Mucosa of stomach (tissue), 1 donor: ENCODE data around the gene NDUFAF8.

Source experiments
- H3K27me3 ChIP-seq: one replicate; pipeline ENCODE4 v1.7.0; 2013; ENCODE audit warnings: mild to moderate bottlenecking, low read length; ENCODE audit not compliant: control insufficient read depth, insufficient read depth
- H3K36me3 ChIP-seq: one replicate; pipeline ENCODE4 v1.7.0; 2013; ENCODE audit warnings: low read length; ENCODE audit not compliant: control insufficient read depth, insufficient read depth
- H3K4me1 ChIP-seq: one replicate; pipeline ENCODE4 v1.7.0; 2013; ENCODE audit warnings: mild to moderate bottlenecking, low read length; ENCODE audit not compliant: control insufficient read depth, insufficient read depth
- H3K4me3 ChIP-seq: one replicate; pipeline ENCODE4 v1.7.0; 2013; ENCODE audit warnings: low read length
- H3K9ac ChIP-seq: one replicate; pipeline ENCODE4 v1.7.0; 2013; ENCODE audit warnings: mild to moderate bottlenecking, low read length, moderate library complexity
- H3K9me3 ChIP-seq: one replicate; pipeline ENCODE4 v1.7.0; 2013; ENCODE audit warnings: mild to moderate bottlenecking, low read length, moderate library complexity; ENCODE audit not compliant: control insufficient read depth
- donor health status: Pancreatic carcinoma.

The NDUFAF8 gene

DNA sequence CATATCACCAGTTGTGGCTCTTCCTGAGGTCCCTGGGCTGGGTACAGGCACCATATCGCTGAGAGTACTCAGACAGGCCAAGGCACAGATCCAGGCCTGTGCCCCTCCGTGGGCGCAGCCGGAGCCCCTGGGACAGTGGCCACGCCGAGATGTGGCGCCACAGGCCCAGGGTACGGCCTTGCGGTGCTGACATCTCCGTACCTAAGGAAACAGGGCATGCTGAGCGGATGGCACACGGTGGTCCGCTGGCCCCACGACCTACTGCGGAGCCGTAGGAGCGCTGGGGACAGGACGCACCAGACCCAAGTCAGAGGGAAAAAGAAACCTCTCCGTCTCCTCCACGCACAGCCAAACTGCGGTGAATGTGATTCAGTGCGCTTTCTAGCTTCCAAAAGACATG, 26.5 kb downstream of the NDUFAF8 start:
- H3K4me1 ChIP-seq = no peaks in the 10 kb centered on the region
- no peak overlapping the region for H3K9ac ChIP-seq
- H3K36me3 ChIP-seq = peaks cover 12% of the 10 kb centered on the region
- no peaks in the 10 kb centered on the region for H3K9me3 ChIP-seq
- no peaks in the 10 kb centered on the region for H3K27me3 ChIP-seq
- no peak overlapping the region for H3K4me3 ChIP-seq

DNA sequence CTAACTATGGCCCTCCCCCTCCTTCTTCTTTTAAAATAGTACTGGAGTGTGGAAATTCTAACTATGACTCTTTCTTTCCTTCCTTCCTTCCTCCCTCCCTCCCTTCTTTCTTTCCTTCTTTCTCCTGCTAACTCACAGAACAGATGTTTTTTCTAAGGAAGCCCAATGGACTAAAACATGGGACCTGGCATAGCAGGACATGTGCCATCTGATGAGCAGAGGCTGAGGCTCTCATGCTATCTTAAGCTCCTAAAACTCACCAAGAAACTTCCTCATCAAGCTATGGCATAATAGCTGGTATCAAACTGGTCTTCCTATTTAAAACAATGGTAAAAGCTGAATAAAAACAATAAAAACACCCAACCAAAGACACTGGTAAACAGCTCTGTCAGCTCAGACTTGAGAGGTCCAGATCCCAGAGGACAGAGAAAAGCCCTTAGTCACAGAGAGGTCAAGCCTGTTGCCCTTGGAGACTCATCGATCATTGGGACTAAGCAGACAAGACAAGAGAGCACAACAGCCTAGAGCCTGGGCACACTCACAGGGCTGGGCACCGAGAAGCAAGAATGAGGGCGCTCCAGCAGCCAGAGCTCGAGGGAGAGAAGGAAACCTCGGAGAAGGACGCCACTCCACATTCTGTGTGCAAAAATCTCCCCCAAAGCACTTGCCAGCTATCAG, 28.4 kb downstream of the NDUFAF8 start:
- Histone ChIP-seq H3K4me1 (no peaks in the 10 kb centered on the region), H3K4me3 (no peak overlapping the region), H3K36me3 (peaks cover 9% of the 10 kb centered on the region), H3K9ac (no peak overlapping the region), H3K9me3 (no peaks in the 10 kb centered on the region), H3K27me3 (no peaks in the 10 kb centered on the region)

DNA sequence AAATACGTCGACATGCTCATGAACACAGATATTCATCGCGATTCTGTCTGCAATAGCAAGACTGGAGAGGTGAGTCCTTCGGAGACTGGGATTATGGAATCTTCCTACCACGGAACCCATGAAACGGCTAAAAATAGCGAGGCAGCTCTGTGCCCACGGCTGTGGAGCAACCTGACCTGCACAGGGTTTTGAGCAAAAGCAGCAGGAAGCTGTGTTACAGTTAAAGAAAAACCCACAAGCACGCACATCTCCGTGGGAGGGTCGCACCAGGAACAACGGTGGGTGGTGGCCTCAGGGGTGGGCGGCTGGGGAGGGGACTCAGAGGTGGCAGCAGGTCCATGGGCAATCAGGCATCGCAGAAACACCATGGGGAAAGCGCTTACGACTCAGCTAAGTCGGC, 31.2 kb downstream of the NDUFAF8 start:
- no peaks in the 10 kb centered on the region for H3K27me3 ChIP-seq
- no peaks in the 10 kb centered on the region for H3K4me1 ChIP-seq
- H3K4me3 ChIP-seq = no peak overlapping the region
- no peak overlapping the region for H3K9ac ChIP-seq
- no peaks in the 10 kb centered on the region for H3K9me3 ChIP-seq
- H3K36me3 ChIP-seq = peaks cover 11% of the 10 kb centered on the region

DNA sequence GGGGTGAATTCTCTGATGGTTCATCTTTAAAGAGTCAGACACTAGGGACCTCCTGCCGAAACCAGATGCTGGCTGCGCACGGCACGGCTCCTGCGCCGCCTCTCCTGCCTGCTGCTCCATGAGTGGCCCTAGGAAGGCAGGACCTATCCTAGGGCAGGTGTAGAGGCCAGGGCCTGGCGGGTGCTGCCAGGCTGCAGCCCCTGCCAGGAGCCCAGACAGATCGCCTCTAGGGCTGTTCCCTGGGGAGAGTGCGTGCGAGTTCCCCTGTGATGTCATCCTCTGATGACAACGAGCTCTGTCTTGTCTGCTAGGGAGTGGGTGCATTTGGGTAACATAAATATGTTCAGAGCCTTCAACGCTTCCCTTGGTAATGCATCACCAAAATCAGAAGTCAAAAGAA, 32.1 kb downstream of the NDUFAF8 start:
- no peak overlapping the region for H3K4me3 ChIP-seq
- no peak overlapping the region for H3K9ac ChIP-seq
- H3K36me3 ChIP-seq = peaks cover 4% of the 10 kb centered on the region
- H3K9me3 ChIP-seq = no peaks in the 10 kb centered on the region
- H3K27me3 ChIP-seq = no peaks in the 10 kb centered on the region
- H3K4me1 ChIP-seq = no peaks in the 10 kb centered on the region

DNA sequence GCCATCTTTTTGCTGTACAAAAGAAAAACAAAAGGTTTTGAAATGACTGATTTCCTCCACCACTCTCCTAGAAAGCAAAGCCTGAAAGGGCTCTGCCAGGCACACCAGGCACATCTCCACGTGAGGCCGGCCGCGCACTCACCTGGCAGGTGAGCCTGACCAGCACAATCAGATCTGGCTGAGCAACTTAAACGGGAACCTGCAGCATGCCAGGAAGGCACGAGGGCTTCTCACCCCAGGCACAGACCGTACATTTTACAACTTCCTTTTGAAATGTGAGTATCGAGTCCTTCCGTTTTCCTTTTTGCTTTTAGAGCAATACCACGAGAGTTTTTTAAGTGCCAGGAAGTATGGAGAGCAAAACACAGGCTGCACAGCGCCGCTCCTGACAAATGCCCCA, 33.5 kb downstream of the NDUFAF8 start:
- no peaks in the 10 kb centered on the region for H3K9me3 ChIP-seq
- no peaks in the 10 kb centered on the region for H3K27me3 ChIP-seq
- no peak overlapping the region for H3K9ac ChIP-seq
- peaks cover 4% of the 10 kb centered on the region for H3K36me3 ChIP-seq
- H3K4me1 ChIP-seq = peaks cover 9% of the 10 kb centered on the region
- no peak overlapping the region for H3K4me3 ChIP-seq

DNA sequence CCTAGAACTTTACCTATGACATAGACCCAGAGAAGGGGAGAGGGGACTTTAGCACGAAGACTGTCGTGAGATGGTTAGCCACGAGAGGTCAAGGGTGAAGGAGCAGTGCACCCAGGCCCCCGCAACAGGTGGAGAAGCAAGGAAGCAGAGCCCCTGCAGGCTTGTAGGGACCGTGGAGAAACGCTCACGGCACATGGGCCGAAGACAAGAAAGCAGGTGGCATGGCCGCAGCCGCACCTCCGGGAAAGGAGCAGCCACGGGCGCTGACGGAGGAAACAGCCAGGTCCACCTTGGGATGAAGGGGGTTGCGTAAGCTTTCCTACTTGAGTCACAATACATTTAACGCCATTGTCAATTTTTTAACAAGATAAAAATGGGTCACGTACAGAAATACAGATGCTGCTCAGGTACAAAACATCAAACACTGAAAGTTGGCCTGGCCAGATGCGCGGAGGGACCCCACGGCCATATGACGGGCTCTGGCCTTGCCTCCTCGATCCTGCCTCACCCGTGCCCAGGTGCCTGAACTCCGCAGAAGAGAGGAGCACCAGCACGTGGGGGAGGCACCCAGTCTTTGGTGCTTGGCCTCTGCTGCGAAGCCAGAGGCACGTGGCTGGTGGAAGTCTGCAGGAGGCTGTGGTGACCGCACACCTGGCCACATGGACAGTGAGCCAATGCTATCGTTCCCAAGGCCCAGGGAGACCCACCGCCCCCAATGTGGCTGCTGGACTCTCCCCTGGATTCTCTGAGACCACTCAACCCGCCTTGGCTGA, 34.8 kb downstream of the NDUFAF8 start:
- Histone ChIP-seq H3K27me3 (no peaks in the 10 kb centered on the region), H3K36me3 (peaks cover 6% of the 10 kb centered on the region), H3K9me3 (no peaks in the 10 kb centered on the region), H3K4me1 (peaks cover 12% of the 10 kb centered on the region), H3K4me3 (no peak overlapping the region), H3K9ac (no peak overlapping the region)

DNA sequence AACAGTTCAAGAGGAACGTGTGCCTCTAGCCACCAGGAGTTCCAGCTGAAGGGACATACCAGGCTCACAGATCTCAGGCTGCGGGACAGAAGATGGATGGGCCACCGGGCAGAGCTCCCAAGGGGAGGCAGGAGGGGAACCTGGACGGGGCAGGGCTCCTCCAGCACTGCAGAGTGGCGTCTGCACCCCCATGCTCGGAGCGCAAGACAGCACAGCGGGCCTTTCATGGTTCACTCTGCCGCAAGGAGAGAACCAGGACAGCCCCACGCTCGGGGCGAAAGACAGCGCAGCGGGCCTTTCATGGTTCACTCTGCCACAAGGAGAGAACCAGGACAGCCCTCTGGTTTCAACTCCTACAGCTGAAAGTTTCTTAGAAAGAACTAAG, 35.3 kb downstream of the NDUFAF8 start:
- no peak overlapping the region for H3K9ac ChIP-seq
- no peaks in the 10 kb centered on the region for H3K9me3 ChIP-seq
- H3K4me1 ChIP-seq = peaks cover 12% of the 10 kb centered on the region
- H3K36me3 ChIP-seq = peaks cover 11% of the 10 kb centered on the region
- H3K4me3 ChIP-seq = no peak overlapping the region
- no peaks in the 10 kb centered on the region for H3K27me3 ChIP-seq

DNA sequence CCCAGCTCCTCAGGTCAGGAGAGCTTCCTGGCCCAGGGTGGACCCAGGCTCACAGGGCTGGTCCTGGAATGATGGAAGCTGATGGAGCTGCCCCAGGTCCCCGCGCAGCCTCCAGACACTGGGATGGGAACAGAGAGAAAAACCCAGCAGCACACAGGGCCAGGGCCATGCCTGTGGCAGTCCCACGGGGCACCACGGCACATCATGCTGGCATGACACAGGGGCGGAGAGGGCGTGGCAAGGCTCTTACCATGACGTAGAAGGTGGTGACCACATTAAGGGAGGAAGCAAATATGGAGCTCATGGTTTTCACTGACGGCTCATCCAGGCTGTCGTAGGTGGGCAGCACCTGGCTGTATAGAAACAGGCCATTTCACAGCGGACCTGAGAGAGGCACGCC, 37.7 kb downstream of the NDUFAF8 start:
- Histone ChIP-seq H3K36me3 (peaks cover 16% of the 10 kb centered on the region), H3K9ac (no peak overlapping the region), H3K4me1 (peaks cover 12% of the 10 kb centered on the region), H3K27me3 (no peaks in the 10 kb centered on the region), H3K9me3 (no peaks in the 10 kb centered on the region), H3K4me3 (no peak overlapping the region)

DNA sequence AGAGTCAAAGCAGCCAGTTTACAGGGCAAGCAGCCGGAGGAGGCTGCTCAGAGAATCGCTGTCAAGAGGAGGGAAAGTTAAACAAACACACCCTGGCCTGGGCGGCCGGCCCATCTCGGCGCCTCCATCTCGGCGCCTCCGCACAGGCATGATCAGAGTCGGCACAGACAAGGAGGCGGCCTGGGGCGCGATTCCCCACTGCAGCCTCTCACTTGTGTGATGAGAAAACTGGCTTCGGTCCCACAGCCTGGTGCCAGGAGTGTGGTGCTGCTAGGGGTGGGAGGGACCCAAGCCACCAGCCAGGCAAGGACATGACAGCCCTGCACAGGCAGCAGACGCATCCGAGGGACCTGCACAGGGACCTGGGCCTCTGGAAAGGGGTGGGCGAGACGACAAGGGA, 38.3 kb downstream of the NDUFAF8 start:
- Histone ChIP-seq H3K36me3 (peaks cover 18% of the 10 kb centered on the region), H3K4me1 (peaks cover 12% of the 10 kb centered on the region), H3K9ac (no peak overlapping the region), H3K4me3 (no peak overlapping the region), H3K27me3 (no peaks in the 10 kb centered on the region), H3K9me3 (no peaks in the 10 kb centered on the region)

DNA sequence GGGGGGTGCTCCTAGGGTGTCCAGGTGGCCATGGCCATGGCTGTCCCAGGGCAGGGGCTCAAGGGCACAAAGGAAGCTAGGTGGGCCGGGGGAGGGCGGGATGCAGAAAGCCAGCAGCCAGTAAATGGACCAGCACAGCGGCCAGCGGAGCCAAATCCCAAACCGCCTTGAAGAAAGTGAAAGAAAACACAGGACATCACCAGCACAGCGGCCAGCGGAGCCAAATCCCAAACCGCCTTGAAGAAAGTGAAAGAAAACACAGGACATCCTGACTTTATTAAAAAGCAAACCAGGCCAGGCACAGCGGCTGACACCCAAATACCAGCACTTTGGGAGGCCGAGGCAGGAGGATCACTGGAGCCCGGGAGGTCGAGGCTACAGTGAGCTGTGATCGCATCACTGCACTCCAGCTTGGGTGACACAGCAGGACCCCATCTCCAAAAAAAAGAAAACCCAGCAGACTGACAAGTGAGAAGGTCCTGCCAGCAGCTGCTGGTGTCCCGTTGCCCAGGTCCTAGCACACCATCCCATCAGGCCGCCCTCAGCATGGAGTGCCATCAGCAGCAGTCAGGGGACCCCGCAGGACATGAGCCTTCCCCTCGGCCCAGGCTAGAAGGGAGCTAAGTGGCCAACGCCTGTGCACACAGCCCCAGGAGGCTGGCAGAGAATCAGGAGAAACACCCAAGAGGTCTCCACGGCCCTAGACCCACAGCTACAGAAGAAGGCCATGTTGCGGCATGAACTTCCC, 39.0 kb downstream of the NDUFAF8 start:
- Histone ChIP-seq H3K36me3 (peaks cover 18% of the 10 kb centered on the region), H3K9ac (no peak overlapping the region), H3K27me3 (no peaks in the 10 kb centered on the region), H3K4me3 (no peak overlapping the region), H3K9me3 (no peaks in the 10 kb centered on the region), H3K4me1 (peaks cover 12% of the 10 kb centered on the region)

DNA sequence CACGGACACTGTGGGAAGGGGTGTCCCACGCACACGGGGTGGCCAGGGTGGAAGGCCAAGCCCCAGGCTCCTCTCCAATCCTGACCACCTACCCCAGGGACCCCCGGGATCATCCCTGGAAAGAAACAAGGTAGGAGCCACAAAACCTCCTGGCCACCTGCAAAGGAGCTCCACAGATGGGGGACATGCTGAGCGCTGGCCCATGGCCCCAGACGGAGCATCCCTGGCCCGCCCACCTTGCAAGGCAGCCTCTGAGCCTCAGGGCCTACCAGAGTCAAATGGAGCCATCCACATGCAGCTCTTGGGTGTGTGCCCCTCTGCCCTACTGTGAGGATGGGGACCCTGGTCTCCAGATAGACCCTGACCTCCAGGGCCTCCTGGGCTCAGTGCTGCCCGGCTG, 39.7 kb downstream of the NDUFAF8 start:
- peaks cover 18% of the 10 kb centered on the region for H3K36me3 ChIP-seq

More for the DNA sequence above, 39.7 kb downstream of the NDUFAF8 start:
- no peaks in the 10 kb centered on the region for H3K9me3 ChIP-seq
- peaks cover 12% of the 10 kb centered on the region for H3K4me1 ChIP-seq
- no peak overlapping the region for H3K4me3 ChIP-seq
- no peaks in the 10 kb centered on the region for H3K27me3 ChIP-seq
- no peak overlapping the region for H3K9ac ChIP-seq
